Mesenchymal stem cell (in vitro differentiated cells and primary cell): Measurements from ENCODE around the gene GRM5.

Experiments
- DNase-seq: peaks from one replicate; pipeline ENCODE4 v3.0.0-alpha.2; 2013
- H2AFZ ChIP-seq: one replicate; pipeline ENCODE4 v1.6.1; 2013; ENCODE audit warnings: low read depth, mild to moderate bottlenecking, control low read depth, inconsistent platforms, low read length, moderate library complexity
- H2AK5ac ChIP-seq: 2 replicates; pipeline ENCODE4 v1.6.1; 2013; ENCODE audit warnings: low read length, moderate library complexity, mild to moderate bottlenecking, inconsistent platforms; ENCODE audit not compliant: severe bottlenecking
- H2BK120ac ChIP-seq: one replicate; pipeline ENCODE4 v1.6.1; 2013; ENCODE audit warnings: low read depth, mild to moderate bottlenecking, inconsistent platforms, low read length, moderate library complexity
- H2BK12ac ChIP-seq, 2 experiments: one replicate each; pipeline ENCODE4 v1.6.1; 2013; ENCODE audit warnings: inconsistent platforms in 2 of 2, low read length in 2 of 2, mild to moderate bottlenecking in 2 of 2, moderate library complexity in 2 of 2, control low read depth in 1 of 2
- H2BK15ac ChIP-seq: one replicate; pipeline ENCODE4 v1.6.1; 2013; ENCODE audit warnings: mild to moderate bottlenecking, low read depth, inconsistent platforms; ENCODE audit not compliant: poor library complexity, severe bottlenecking
- H2BK5ac ChIP-seq: 2 replicates; pipeline ENCODE4 v1.6.1; 2013; ENCODE audit warnings: low read depth, mild to moderate bottlenecking, low read length, control low read depth, inconsistent platforms; ENCODE audit not compliant: poor library complexity, severe bottlenecking
- H3K14ac ChIP-seq, 2 experiments: one replicate each; pipeline ENCODE4 v1.6.1; 2013; ENCODE audit warnings: inconsistent platforms in 2 of 2, low read length in 2 of 2, control low read depth in 1 of 2, mild to moderate bottlenecking in 1 of 2, moderate library complexity in 1 of 2
- H3K18ac ChIP-seq, 2 experiments: one replicate each; pipeline ENCODE4 v1.6.1; 2013; ENCODE audit warnings: inconsistent platforms in 2 of 2, low read length in 2 of 2, control low read depth in 1 of 2, low read depth in 1 of 2, mild to moderate bottlenecking in 1 of 2
- H3K23ac ChIP-seq, 2 experiments: one replicate each; pipeline ENCODE4 v1.6.1; 2013; ENCODE audit warnings: inconsistent platforms in 2 of 2, low read length in 2 of 2, mild to moderate bottlenecking in 2 of 2, moderate library complexity in 2 of 2, control low read depth in 1 of 2
- H3K27ac ChIP-seq: 2 replicates; pipeline ENCODE4 v1.5.1; 2013; ENCODE audit warnings: mild to moderate bottlenecking, moderate library complexity, low read length, control low read depth, inconsistent platforms; ENCODE audit not compliant: poor library complexity, severe bottlenecking
- H3K27me3 ChIP-seq, 2 experiments: 2 replicates each; pipeline versions ENCODE4 v1.6.1 to v1.7.0; 2013; ENCODE audit warnings: low read length in 2 of 2, mild to moderate bottlenecking in 2 of 2, moderate library complexity in 2 of 2, control low read depth in 1 of 2, inconsistent platforms in 1 of 2; ENCODE audit not compliant: control insufficient read depth in 1 of 2, insufficient read depth in 1 of 2
- H3K36me3 ChIP-seq, 2 experiments: 2 replicates each; pipeline versions ENCODE4 v1.6.1 to v1.7.0; 2013; ENCODE audit warnings: low read length in 2 of 2, control low read depth in 1 of 2, inconsistent platforms in 1 of 2, low read depth in 1 of 2, mild to moderate bottlenecking in 1 of 2; ENCODE audit not compliant: insufficient read depth in 2 of 2, control insufficient read depth in 1 of 2
- H3K4ac ChIP-seq, 2 experiments: one replicate each; pipeline ENCODE4 v1.6.1; 2013; ENCODE audit warnings: inconsistent platforms in 2 of 2, low read length in 2 of 2, mild to moderate bottlenecking in 2 of 2, moderate library complexity in 2 of 2, control low read depth in 1 of 2, low read depth in 1 of 2
- H3K4me1 ChIP-seq: 2 replicates; pipeline ENCODE4 v1.6.1; 2013; ENCODE audit warnings: low read depth, low read length, control low read depth; ENCODE audit not compliant: control insufficient read depth, insufficient read depth
- H3K4me2 ChIP-seq: 2 replicates; pipeline ENCODE4 v1.6.1; 2013; ENCODE audit warnings: low read length, mild to moderate bottlenecking, inconsistent platforms; ENCODE audit not compliant: poor library complexity, severe bottlenecking
- H3K4me3 ChIP-seq, 2 experiments: 2 replicates each; pipeline versions ENCODE4 v1.5.1 to v1.7.0; 2013; ENCODE audit warnings: low read length in 2 of 2, mild to moderate bottlenecking in 2 of 2, control low read depth in 1 of 2, low read depth in 1 of 2; ENCODE audit not compliant: insufficient read depth in 1 of 2
- H3K79me1 ChIP-seq: replicated peaks from 2 replicates; pipeline ENCODE4 v1.6.1; 2013; ENCODE audit warnings: mild to moderate bottlenecking, control low read depth, low read length, inconsistent platforms; ENCODE audit not compliant: poor library complexity, severe bottlenecking
- H3K9ac ChIP-seq: 2 replicates; pipeline ENCODE4 v1.7.0; 2013; ENCODE audit warnings: mild to moderate bottlenecking, low read length, moderate library complexity
- H3K9me3 ChIP-seq: 2 replicates; pipeline ENCODE4 v1.7.0; 2013; ENCODE audit warnings: mild to moderate bottlenecking, low read length; ENCODE audit not compliant: control insufficient read depth
- H4K8ac ChIP-seq: one replicate; pipeline ENCODE4 v1.6.1; 2013; ENCODE audit warnings: inconsistent platforms, mild to moderate bottlenecking, low read length, moderate library complexity
- H4K91ac ChIP-seq: one replicate; pipeline ENCODE4 v1.6.1; 2013; ENCODE audit warnings: mild to moderate bottlenecking, low read length, inconsistent platforms
- WGBS: methylation state at CpG from one replicate; pipeline ENCODE4 v1.1.7; 2013; ENCODE audit warnings: mixed read lengths; 5-methylcytosine and 5-hydroxymethylcytosine counted together

GRM5 gene

GRCh38 chr11:88522624-88523385, 543.0 kb downstream of the GRM5 start:
- H3K79me1 ChIP-seq = no peaks in the 10 kb centered on the region
- 100% methylated on average over 2 of the region's 2 CpGs for whole genome bisulfite sequencing
- no peak overlapping the region for H3K18ac ChIP-seq

GRCh38 chr11:88521799-88522201, 544.0 kb downstream of the GRM5 start:
- Histone ChIP-seq H2AK5ac (no peak overlapping the region), H2BK120ac (no peak overlapping the region), H3K79me1 (no peaks in the 10 kb centered on the region), H3K4me2 (no peak overlapping the region), H2AFZ (no peak overlapping the region), H3K36me3 (no peaks in the 10 kb centered on the region), H3K4me3 (no peak overlapping the region), H3K4ac (peak overlapping the region in 1 of 2 experiments; percentile 37), H3K9ac (no peak overlapping the region), H3K23ac (no peak overlapping the region), H3K18ac (peak overlapping the region in 1 of 2 experiments; percentile 7), H4K8ac (no peak overlapping the region), H3K9me3 (no peaks in the 10 kb centered on the region), H2BK12ac (peak overlapping the region in 1 of 2 experiments; percentile 32), H3K27ac (no peak overlapping the region), H2BK5ac (no peak overlapping the region), H4K91ac (no peak overlapping the region), H3K14ac (peak overlapping the region in 1 of 2 experiments; percentile 9), H3K4me1 (no peaks in the 10 kb centered on the region), H3K27me3 (no peaks in the 10 kb centered on the region), H2BK15ac (no peak overlapping the region)
- no CpG with 5 or more reads among the region's 1 CpG for WGBS
- DNase-seq = peak; percentile 33

More at GRCh38 chr11:88522624-88523385, 543.0 kb downstream of the GRM5 start:
- H2BK12ac ChIP-seq = no peak overlapping the region
- H3K27me3 ChIP-seq = no peaks in the 10 kb centered on the region
- H3K4me2 ChIP-seq = no peak overlapping the region
- no peaks in the 10 kb centered on the region for H3K4me1 ChIP-seq
- peak overlapping the region in 1 of 2 experiments; percentile 4 for H3K4me3 ChIP-seq
- no peaks in the 10 kb centered on the region for H3K36me3 ChIP-seq
- H2AFZ ChIP-seq = no peak overlapping the region
- no peak overlapping the region for H2BK120ac ChIP-seq
- H3K27ac ChIP-seq = no peak overlapping the region
- no peak overlapping the region for H3K14ac ChIP-seq
- no peak overlapping the region for H2BK5ac ChIP-seq
- H2AK5ac ChIP-seq = no peak overlapping the region
- H4K8ac ChIP-seq = no peak overlapping the region
- H3K9me3 ChIP-seq = no peaks in the 10 kb centered on the region
- H3K4ac ChIP-seq = no peak overlapping the region
- peak; percentile 6 for DNase-seq
- H2BK15ac ChIP-seq = no peak overlapping the region
- H3K23ac ChIP-seq = no peak overlapping the region
- no peak overlapping the region for H3K9ac ChIP-seq
- no peak overlapping the region for H4K91ac ChIP-seq

- Histone ChIP-seq H2BK120ac (no peak overlapping the region), H2BK15ac (no peak overlapping the region), H3K4me2 (no peak overlapping the region), H3K23ac (no peak overlapping the region), H3K36me3 (no peaks in the 10 kb centered on the region), H3K27ac (no peak overlapping the region), H4K91ac (no peak overlapping the region), H3K4me1 (no peaks in the 10 kb centered on the region), H3K9ac (no peak overlapping the region), H3K4ac (peak overlapping the region in 1 of 2 experiments; percentile 40), H3K18ac (no peak overlapping the region), H3K9me3 (no peaks in the 10 kb centered on the region), H3K79me1 (no peaks in the 10 kb centered on the region), H3K27me3 (no peaks in the 10 kb centered on the region), H4K8ac (no peak overlapping the region), H2AK5ac (no peak overlapping the region), H2AFZ (no peak overlapping the region), H2BK12ac (no peak overlapping the region), H3K14ac (no peak overlapping the region), H2BK5ac (no peak overlapping the region), H3K4me3 (no peak overlapping the region)
- peak; percentile 42 for DNase-seq
Measured at GRCh38 chr11:88521399-88521798, 544.4 kb downstream of the GRM5 start.

- no peak overlapping the region for H3K23ac ChIP-seq
- H2BK5ac ChIP-seq = no peak overlapping the region
- no peak overlapping the region for H3K9ac ChIP-seq
- H3K4me3 ChIP-seq = no peak overlapping the region
- no peak overlapping the region for H3K4ac ChIP-seq
- H4K8ac ChIP-seq = no peak overlapping the region
- H2AK5ac ChIP-seq = no peak overlapping the region
- H3K27me3 ChIP-seq = no peaks in the 10 kb centered on the region
- DNase-seq = peak; percentile 45
- no peak overlapping the region for H4K91ac ChIP-seq
- no peaks in the 10 kb centered on the region for H3K79me1 ChIP-seq
- H2BK15ac ChIP-seq = no peak overlapping the region
- H3K18ac ChIP-seq = no peak overlapping the region
- H3K36me3 ChIP-seq = no peaks in the 10 kb centered on the region
- no peaks in the 10 kb centered on the region for H3K4me1 ChIP-seq
- H3K14ac ChIP-seq = no peak overlapping the region
- no peak overlapping the region for H2BK120ac ChIP-seq
- H2BK12ac ChIP-seq = no peak overlapping the region
- H3K4me2 ChIP-seq = no peak overlapping the region
- H3K27ac ChIP-seq = no peak overlapping the region
- H3K9me3 ChIP-seq = no peaks in the 10 kb centered on the region
- H2AFZ ChIP-seq = no peak overlapping the region
Measured at GRCh38 chr11:88520391-88520790, 545.4 kb downstream of the GRM5 start.
